Heart left ventricle (tissue), 16 donors: Measurements from ENCODE around the gene DYSF. TPM values are rescaled to one million over a fixed set of nuclear protein-coding genes. Genes with fewer than 3 reads are reported as not detected.

ENCODE experiments used
- ATAC-seq, 4 donors: fragments of 200-7000 bp; cut with Tn5 transposase; one replicate each; pipeline ENCODE4 v1.9.1; 2020 to 2022; ENCODE audit warnings: moderate library complexity in 4 of 4, mild to moderate bottlenecking in 3 of 4, moderate number of reproducible peaks in 1 of 4
- DNase-seq, 5 donors: peaks; one replicate each; pipeline ENCODE4 v3.0.0-alpha.2; 2020
- H3K27ac ChIP-seq, 12 donors: fragments of 200-600 bp; sonication (generic) in 4 of 12; one replicate each; pipeline versions ENCODE4 v1.5.0 to v1.8.0; 2016 to 2022; ENCODE audit warnings: mild to moderate bottlenecking in 2 of 12
- H3K27me3 ChIP-seq, 9 donors: fragments of 200-600 bp; sonication (generic) in 2 of 9; one replicate each; pipeline versions ENCODE4 v1.5.1 to v1.8.0; 2016 to 2022; ENCODE audit warnings: mild to moderate bottlenecking in 3 of 9
- H3K36me3 ChIP-seq, 9 donors: fragments of 200-600 bp; sonication (generic) in 2 of 9; one replicate each; pipeline versions ENCODE4 v1.5.0 to v1.8.0; 2018 to 2022; ENCODE audit warnings: mild to moderate bottlenecking in 2 of 9
- H3K4me1 ChIP-seq, 12 donors: fragments of 200-600 bp; sonication (generic) in 4 of 12; one replicate each; pipeline versions ENCODE4 v1.5.0 to v1.8.0; 2016 to 2022; ENCODE audit warnings: mild to moderate bottlenecking in 3 of 12
- H3K4me3 ChIP-seq, 12 donors: fragments of 200-600 bp; sonication (generic) in 4 of 12; one replicate each; pipeline versions ENCODE4 v1.5.0 to v1.8.0; 2017 to 2022; ENCODE audit warnings: mild to moderate bottlenecking in 9 of 12, moderate library complexity in 4 of 12
- H3K9me3 ChIP-seq, 12 donors: fragments of 200-600 bp; sonication (generic) in 4 of 12; one replicate each; pipeline versions ENCODE4 v1.5.0 to v1.8.0; 2016 to 2022; ENCODE audit warnings: mild to moderate bottlenecking in 1 of 12
- POLR2A ChIP-seq, 2 donors: fragments of 450-650 bp; IDR thresholded peaks; one replicate each; pipeline ENCODE4 v1.6.1; 2017; ENCODE audit warnings: antibody characterized with exemption in 2 of 2, mild to moderate bottlenecking in 2 of 2, moderate library complexity in 2 of 2
- WGBS, 4 donors: extraction: QIAGEN DNeasy Blood & Tissue Kit in 2 of 4; methylation state at CpG; one replicate each; pipeline versions ENCODE4 v1.1.5 to v1.1.7; 2013 to 2018; 5-methylcytosine and 5-hydroxymethylcytosine counted together
- intact Hi-C, 10 donors: fragments of 100-400 bp; cut with DNase I; formaldehyde crosslinking; loops; one replicate each; pipeline versions ENCODE4 v1.11.1 to v1.14.2; 2022
- polyA plus RNA-seq, 2 donors: library from polyadenylated mRNA; stranded (reverse); fragments of 200-250 nt; gene quantifications; one replicate each; pipeline ENCODE4 v1.2.3, GENCODE V29; 2013
- total RNA-seq, 9 donors: library from RNA; depleted of rRNA in 2 of 9; stranded (reverse); fragments of >200 nt in 2 of 9; fragmentation: NEBNext Ultra II Directional in 3 of 9; extraction: Animal tissue kit (Norgen Biotek cat#: 25700) in 3 of 9; gene quantifications; one replicate each; pipeline versions ENCODE4 v1.1.0 to v1.2.4, GENCODE V29; 2016 to 2023
- TF ChIP-seq, protein P1 (sequence below), 12 donors: fragments of 200-600 bp; sonication (generic) in 4 of 12; IDR thresholded peaks; one replicate each; pipeline versions ENCODE4 v1.5.0 to v1.8.0; 2018 to 2022; ENCODE audit warnings: antibody characterized with exemption in 12 of 12, mild to moderate bottlenecking in 5 of 12
- donor health status: ischemic (EF 13 %, LVEDD 7.1; RV severe dilation, severe dysfunction).
- donor health status: healthy with polysubstance abuse.
- donor health status: DM: no; HTN: yes; CAD: no.
- donor health status: DM: no; HTN: no; CAD: no.
- donor health status: ischemic (EF 25% LVEDD 6.9; RV normal size, moderate dysfunction).
- donor health status: ischemic (EF 25% LVEDD 5.7; RV mildly dilated, moderate dysfunction).
- donor health status: healthy.
- donor health status: DM: yes; HTN: yes; CAD: no.
- donor health status: ischemic (EF 35%, LVEDD 5.7; RV mildly dilated, moderate dysfunction).
- donor health status: nonischemic (EF 11% LVEDD 7.7; RV severe dilation, severe dysfunction).
- donor health status: DM: yes; HTN: yes; CAD: no.
- donor health status: PGD.
- donor health status: ischemic (EF 29% LVEDD 5.4; RV normal size, mild dysfunction).
- donor health status: nonischemic (EF 23%, LVEDD 6.1; RV moderate dilation, normal function).

DYSF gene
- total and polyA plus RNA-seq, 11 donors, result 25.5 to 99.9 (median 78.6) TPM

- no peak for DNase-seq
- no peak for ATAC-seq
- TF ChIP-seq POLR2A (IDR thresholded peaks at IDR 0.05), result no peak
- TF ChIP-seq, protein P1, sequence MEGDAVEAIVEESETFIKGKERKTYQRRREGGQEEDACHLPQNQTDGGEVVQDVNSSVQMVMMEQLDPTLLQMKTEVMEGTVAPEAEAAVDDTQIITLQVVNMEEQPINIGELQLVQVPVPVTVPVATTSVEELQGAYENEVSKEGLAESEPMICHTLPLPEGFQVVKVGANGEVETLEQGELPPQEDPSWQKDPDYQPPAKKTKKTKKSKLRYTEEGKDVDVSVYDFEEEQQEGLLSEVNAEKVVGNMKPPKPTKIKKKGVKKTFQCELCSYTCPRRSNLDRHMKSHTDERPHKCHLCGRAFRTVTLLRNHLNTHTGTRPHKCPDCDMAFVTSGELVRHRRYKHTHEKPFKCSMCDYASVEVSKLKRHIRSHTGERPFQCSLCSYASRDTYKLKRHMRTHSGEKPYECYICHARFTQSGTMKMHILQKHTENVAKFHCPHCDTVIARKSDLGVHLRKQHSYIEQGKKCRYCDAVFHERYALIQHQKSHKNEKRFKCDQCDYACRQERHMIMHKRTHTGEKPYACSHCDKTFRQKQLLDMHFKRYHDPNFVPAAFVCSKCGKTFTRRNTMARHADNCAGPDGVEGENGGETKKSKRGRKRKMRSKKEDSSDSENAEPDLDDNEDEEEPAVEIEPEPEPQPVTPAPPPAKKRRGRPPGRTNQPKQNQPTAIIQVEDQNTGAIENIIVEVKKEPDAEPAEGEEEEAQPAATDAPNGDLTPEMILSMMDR (IDR thresholded peaks at IDR 0.05), result no peak
- Histone ChIP-seq H3K27me3 (no peaks in the 10 kb centered on the region), H3K27ac (no peak overlapping the region), H3K36me3 (peaks cover 0 to 57% (median 31%) of the 10 kb centered on the region in 9 donors), H3K9me3 (no peaks in the 10 kb centered on the region), H3K4me1 (peaks cover 0 to 10% (median 0%) of the 10 kb centered on the region in 12 donors), H3K4me3 (no peak overlapping the region)
- intact Hi-C loops, result loop anchor here in 7 of 10 donors (2.0 to 5.0 kb wide), 6 partner anchors 211 to 356 kb away; partner anchors contain the start of gene PAIP2B (in 1 of the 7)
- WGBS, 4 donors, result 91 to 95% (median 93%) methylated on average over 10 to 11 of the region's 11 CpGs
Measured at GRCh38 chr2:71513721-71514120, 60.4 kb downstream of the DYSF start.

DNA sequence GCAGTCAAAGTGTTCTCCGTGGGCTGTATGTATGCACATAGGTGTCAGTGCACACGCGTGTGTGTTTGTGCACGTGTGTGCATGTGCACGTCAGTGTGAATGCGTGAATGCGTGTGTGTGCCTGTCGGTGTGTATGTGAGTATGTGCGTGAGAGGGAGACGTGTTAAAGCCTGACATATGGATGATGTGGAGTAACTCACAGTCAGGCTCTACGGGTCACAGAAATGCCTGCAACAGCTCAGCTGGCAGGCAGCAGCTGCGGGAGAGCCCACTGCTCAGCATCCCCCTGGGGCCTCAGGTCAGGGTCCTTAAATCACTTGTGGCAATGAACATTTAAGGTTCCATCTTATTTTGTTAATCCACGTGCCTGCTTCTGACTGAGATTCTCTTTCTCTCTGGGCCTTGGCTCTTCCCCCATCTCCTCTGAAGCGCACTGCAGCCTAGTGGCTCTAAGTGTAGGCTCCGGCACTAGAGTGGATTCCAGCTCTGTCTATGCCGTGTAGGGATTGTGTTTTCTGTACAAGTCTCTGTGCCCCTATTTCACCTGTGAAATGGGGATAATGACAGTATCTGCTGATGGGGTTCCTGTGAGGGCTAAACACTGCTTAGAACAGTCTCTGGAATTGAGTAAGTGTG lies 63.0 kb downstream of the DYSF start:
- H3K4me3 ChIP-seq, result no peak overlapping the region
- no peaks in the 10 kb centered on the region for H3K9me3 ChIP-seq
- no peak overlapping the region for H3K27ac ChIP-seq
- H3K27me3 ChIP-seq, result no peaks in the 10 kb centered on the region
- TF ChIP-seq POLR2A (IDR thresholded peaks at IDR 0.05), result no peak
- TF ChIP-seq, protein P1 (IDR thresholded peaks at IDR 0.05), result no peak
- H3K36me3 ChIP-seq, result peaks cover 0 to 79% (median 44%) of the 10 kb centered on the region in 9 donors
- WGBS, 4 donors, result 86 to 95% (median 90%) methylated on average over 16 of the region's 16 CpGs
- peaks cover 0 to 4% (median 0%) of the 10 kb centered on the region in 12 donors for H3K4me1 ChIP-seq
- DNase-seq (no peak), ATAC-seq (no peak)
- intact Hi-C loops, result no loop called here

GRCh38 chr2:71517851-71518250 lies 64.5 kb downstream of the DYSF start:
- Histone ChIP-seq H3K9me3 (no peaks in the 10 kb centered on the region), H3K27me3 (no peaks in the 10 kb centered on the region), H3K4me1 (peaks cover 0 to 3% (median 0%) of the 10 kb centered on the region in 12 donors), H3K27ac (no peak overlapping the region), H3K36me3 (peaks cover 0 to 87% (median 55%) of the 10 kb centered on the region in 9 donors), H3K4me3 (no peak overlapping the region)
- 85 to 90% (median 89%) methylated on average over 4 of the region's 4 CpGs for WGBS, 4 donors
- intact Hi-C loops, result no loop called here
- DNase-seq (no peak), ATAC-seq (no peak)
- TF ChIP-seq POLR2A (IDR thresholded peaks at IDR 0.05), result no peak
- TF ChIP-seq, protein P1 (IDR thresholded peaks at IDR 0.05), result no peak

- TF ChIP-seq, protein P1 (IDR thresholded peaks at IDR 0.05), result no peak
- no peak for TF ChIP-seq POLR2A (IDR thresholded peaks at IDR 0.05)
- DNase-seq (no peak), ATAC-seq (no peak)
- H3K36me3 ChIP-seq, result peaks cover 0 to 89% (median 62%) of the 10 kb centered on the region in 9 donors
- no peak overlapping the region for H3K27ac ChIP-seq
- 91 to 93% (median 92%) methylated on average over 8 of the region's 8 CpGs for WGBS, 4 donors
- H3K4me3 ChIP-seq, result no peak overlapping the region
- no peaks in the 10 kb centered on the region for H3K9me3 ChIP-seq
- peaks cover 0 to 7% (median 0%) of the 10 kb centered on the region in 12 donors for H3K4me1 ChIP-seq
- H3K27me3 ChIP-seq, result no peaks in the 10 kb centered on the region
- intact Hi-C loops, result no loop called here
Measured at GRCh38 chr2:71521436-71521950, 68.1 kb downstream of the DYSF start.
